Endothelial cell of umbilical vein (primary cell): ENCODE results near the gene TACC3. TPM values are rescaled to one million over a fixed set of nuclear protein-coding genes. Genes with fewer than 3 reads are reported as not detected.

Experiments
- BruUV-seq: library from RNA; stranded (reverse); fragments of 400-500 nt; replicated peaks from 2 replicates; lab custom pipeline; 2021; lab: Mats Ljungman, UMichigan
- CTCF ChIA-PET: fragments of 300-600, 350-600 bp; sonication (Branson Sonifier 250); formaldehyde crosslinking; loops from one replicate; lab custom pipeline; 2021; ENCODE audit warnings: antibody characterized with exemption, inconsistent platforms; lab: Charles Lee
- POLR2A ChIA-PET: fragments of 300-600, 350-600 bp; sonication (Branson Sonifier 250); formaldehyde crosslinking; loops from one replicate; lab custom pipeline; 2021; ENCODE audit warnings: antibody characterized with exemption, inconsistent platforms; lab: Charles Lee
- DNase-seq: peaks from one replicate; pipeline ENCODE4 v3.0.0-alpha.2; 2011; ENCODE audit warnings: low read depth, low spot score
- FAIRE-seq: peaks from 2 replicates; lab custom pipeline; 2011; peaks lifted over from hg19 to GRCh38; lab: Jason Lieb, UNC
- H2AFZ ChIP-seq: 2 replicates; pipeline ENCODE4 v1.6.0; 2012; ENCODE audit warnings: low read depth, low read length, control low read depth, inconsistent platforms
- H3K27ac ChIP-seq: 2 replicates; pipeline ENCODE4 v1.5.1; 2011; ENCODE audit warnings: low read depth, mild to moderate bottlenecking, control low read depth, low read length, moderate library complexity; ENCODE audit not compliant: insufficient read depth
- H3K27me3 ChIP-seq, 2 experiments: 2 replicates each; pipeline versions ENCODE4 v1.6.0 to v1.6.1; 2011; ENCODE audit warnings: low read length in 2 of 2, mixed read lengths in 1 of 2; ENCODE audit not compliant: control insufficient read depth in 2 of 2, insufficient read depth in 2 of 2
- H3K36me3 ChIP-seq, 2 experiments: 2 replicates in 1 of 2; 3 replicates in 1 of 2; pipeline ENCODE4 v1.5.1; 2011; ENCODE audit warnings: low read length in 2 of 2, mild to moderate bottlenecking in 1 of 2, moderate library complexity in 1 of 2; ENCODE audit not compliant: control insufficient read depth in 2 of 2, insufficient read depth in 2 of 2; ENCODE audit errors: extremely low read depth in 1 of 2
- H3K4me1 ChIP-seq: 3 replicates; pipeline ENCODE4 v1.5.1; 2011; ENCODE audit warnings: mild to moderate bottlenecking, low read length; ENCODE audit not compliant: control insufficient read depth, insufficient read depth; ENCODE audit errors: extremely low read depth
- H3K4me2 ChIP-seq: 2 replicates; pipeline ENCODE4 v1.6.1; 2011; ENCODE audit warnings: low read length, control low read depth, mixed read lengths; ENCODE audit not compliant: insufficient read depth
- H3K4me3 ChIP-seq, 3 experiments: fragments of 200-600 bp in 1 of 3; sonication (generic), shearing (Covaris generic) in 1 of 3; replicated peaks in 1 of 3; 2 replicates each; pipeline ENCODE4 v1.5.1; 2011 to 2016; ENCODE audit warnings: control low read depth in 3 of 3, low read length in 3 of 3, mild to moderate bottlenecking in 2 of 3, inconsistent platforms in 1 of 3, low read depth in 1 of 3, moderate library complexity in 1 of 3; ENCODE audit not compliant: insufficient read depth in 1 of 3
- H3K79me2 ChIP-seq: 2 replicates; pipeline ENCODE4 v1.6.0; 2012; ENCODE audit warnings: low read length, inconsistent platforms; ENCODE audit not compliant: control insufficient read depth, insufficient read depth
- H3K9ac ChIP-seq: replicated peaks from 2 replicates; pipeline ENCODE3; 2011; ENCODE audit warnings: low read length, control low read depth; ENCODE audit not compliant: insufficient read depth; ENCODE audit errors: extremely low read depth
- H3K9me1 ChIP-seq: replicated peaks from 3 replicates; pipeline ENCODE4 v1.6.0; 2011; ENCODE audit warnings: mild to moderate bottlenecking, low read length; ENCODE audit not compliant: control insufficient read depth, insufficient read depth; ENCODE audit errors: extremely low read depth
- H3K9me3 ChIP-seq: replicated peaks from 2 replicates; pipeline ENCODE4 v1.5.1; 2012; ENCODE audit warnings: low read length, inconsistent platforms; ENCODE audit not compliant: control insufficient read depth, insufficient read depth
- H4K20me1 ChIP-seq: replicated peaks from 2 replicates; pipeline ENCODE3; 2011; ENCODE audit warnings: mild to moderate bottlenecking, low read length; ENCODE audit not compliant: control insufficient read depth, insufficient read depth; ENCODE audit errors: extremely low read depth
- CTCF ChIP-seq, 2 donors: IDR thresholded peaks; 1 replicate in 1 of 2; 2 replicates in 1 of 2; pipeline ENCODE4 v1.5.1; 2011; ENCODE audit warnings: low read length in 2 of 2, mild to moderate bottlenecking in 2 of 2, moderate library complexity in 2 of 2, control low read depth in 1 of 2, inconsistent platforms in 1 of 2, low read depth in 1 of 2; ENCODE audit not compliant: insufficient read depth in 1 of 2; ENCODE audit errors: extremely low read depth in 1 of 2
- EZH2 ChIP-seq: IDR thresholded peaks from 2 replicates; pipeline ENCODE4 v1.6.1; 2012; ENCODE audit warnings: borderline replicate concordance, low read depth, mild to moderate bottlenecking, moderate library complexity, low read length, inconsistent platforms; ENCODE audit not compliant: severe bottlenecking
- FOS ChIP-seq: IDR thresholded peaks from 2 replicates; pipeline ENCODE4 v1.6.1; 2011; ENCODE audit warnings: mild to moderate bottlenecking, low read length, moderate library complexity, borderline replicate concordance; ENCODE audit not compliant: insufficient read depth
- MAX ChIP-seq: IDR thresholded peaks from 2 replicates; pipeline ENCODE4 v1.6.1; 2011; ENCODE audit not compliant: insufficient read depth, insufficient read length
- MYC ChIP-seq: IDR thresholded peaks from one replicate; pipeline ENCODE4 v1.6.1; 2011; ENCODE audit warnings: mild to moderate bottlenecking, low read depth, low read length
- POLR2A ChIP-seq: IDR thresholded peaks from 2 replicates; pipeline ENCODE4 v1.6.1; 2012; ENCODE audit warnings: low read depth, mild to moderate bottlenecking, control low read depth, low read length
- POLR2AphosphoS5 ChIP-seq: IDR thresholded peaks from 2 replicates; pipeline ENCODE4 v1.6.1; 2012; ENCODE audit warnings: low read depth, mild to moderate bottlenecking, control low read depth, low read length, moderate library complexity; ENCODE audit not compliant: insufficient read depth
- dilution Hi-C: fragments of 300-500 bp; cut with MboI; formaldehyde crosslinking; loops from one replicate; pipeline ENCODE4 v1.15.0; 2019; ENCODE audit warnings: low sequenced_read_pairs; ENCODE audit not compliant: extremely low pct_ligation_motif_present
- intact Hi-C: fragments of 100-400 bp; cut with micrococcal nuclease; formaldehyde crosslinking; loops from one replicate; pipeline ENCODE4 v1.10.0; 2022
- polyA plus RNA-seq, 4 experiments: library from polyadenylated mRNA; depleted of rRNA in 3 of 4; stranded (reverse) in 3 of 4; unstranded in 1 of 4; fragments of >200 nt; gene quantifications; 2 replicates each; pipeline versions ENCODE4 v1.2.1 to v1.2.3, GENCODE V29; 2011 to 2012; ENCODE audit warnings: missing spikeins in 1 of 4
- total RNA-seq: library from RNA; stranded (reverse); gene quantifications from 2 replicates; pipeline ENCODE4 v1.2.3, GENCODE V29; 2021

TACC3 gene
- total and polyA plus RNA-seq, 2 donors (not counting 3 experiments of a cell fraction or from before 2014, with no cell fraction given) = 54.5 to 135 TPM

GRCh38 chr4:1757836-1758235 is 36.5 kb downstream of the TACC3 start:
- H2AFZ ChIP-seq = no peak overlapping the region
- no TSS peak for BruUV-seq

More at GRCh38 chr4:1757836-1758235, 36.5 kb downstream of the TACC3 start:
- Histone ChIP-seq H3K27ac (no peak overlapping the region), H3K9me1 (no peaks in the 10 kb centered on the region), H3K4me3 (no peak overlapping the region), H3K4me2 (no peak overlapping the region), H3K79me2 (no peaks in the 10 kb centered on the region), H4K20me1 (no peaks in the 10 kb centered on the region), H3K36me3 (no peaks in the 10 kb centered on the region), H3K9ac (no peak overlapping the region), H3K27me3 (no peaks in the 10 kb centered on the region), H3K9me3 (no peaks in the 10 kb centered on the region), H3K4me1 (peaks cover 8% of the 10 kb centered on the region)
- dilution Hi-C loops (no loop called here), intact Hi-C loops (no loop called here)
- DNase-seq = no peak
- POLR2A ChIA-PET = no interaction called here
- TF ChIP-seq POLR2A (no peak), EZH2 (no peak), MAX (no peak), CTCF (IDR thresholded peaks at IDR 0.05; ENCODE audit: extremely low read depth in 1 of 2, insufficient read depth in 1 of 2, low read depth in 1 of 2, low read length in 2 of 2) (no peak), POLR2AphosphoS5 (no peak), FOS (no peak), MYC (no peak)
- no peak for FAIRE-seq
- CTCF ChIA-PET = interaction anchor here (0.6 to 2.9 kb wide), 5 partner anchors 10 to 36 kb away, joined by 3 to 14 read pairs (median 4); partner anchors contain the start of gene TACC3
